ENCODE data around the gene HOOK2.

The HOOK2 gene

GRCh38 chr19:12722566-12723380, 52.6 kb downstream of the HOOK2 start (continued):
- TF ChIP-seq ZFP69B (tag by site-specific recombination; IDR thresholded peaks at IDR 0.05) (peak; percentile 63; the same call in 1 of the 2 replicates), OSR2 (tag by site-specific recombination; IDR thresholded peaks at IDR 0.05) (0 out of 2 replicates have a peak, but pooled peaks have one; percentile 32), ZNF792 (tag by site-specific recombination; IDR thresholded peaks at IDR 0.05) (no peak), ZNF239 (tag by site-specific recombination; IDR thresholded peaks at IDR 0.05) (no peak), ZNF596 (tag by site-specific recombination; IDR thresholded peaks at IDR 0.05) (no peak), ZNF558 (tag by site-specific recombination; IDR thresholded peaks at IDR 0.05) (peak; percentile 58), ZNF24 (tag by site-specific recombination; IDR thresholded peaks at IDR 0.05) (peak; percentile 96), ZNF174 (tag by site-specific recombination; IDR thresholded peaks at IDR 0.05) (no peak), ZNF747 (tag by site-specific recombination; IDR thresholded peaks at IDR 0.05) (no peak), ZNF155 (tag by site-specific recombination; IDR thresholded peaks at IDR 0.05) (no peak), ZNF426 (tag by site-specific recombination; IDR thresholded peaks at IDR 0.05) (no peak), HOXD13 (CRISPR knock-in tag; IDR thresholded peaks at IDR 0.05; ENCODE audit: borderline replicate concordance) (no peak), ATF2 (tag by site-specific recombination; IDR thresholded peaks at IDR 0.05; ENCODE audit: low read depth) (peak; percentile 30; the same call in 1 of the 2 replicates), ZNF561 (tag by site-specific recombination; IDR thresholded peaks at IDR 0.05; ENCODE audit: borderline replicate concordance) (peak; percentile 51; the same call in 1 of the 2 replicates), REPIN1 (tag by site-specific recombination; IDR thresholded peaks at IDR 0.05; ENCODE audit: low read depth) (0 out of 2 replicates have a peak, but pooled peaks have one; percentile 40), ZNF518A (tag by site-specific recombination; conservative IDR thresholded peaks at IDR 0.05; ENCODE audit: low read depth) (peak; percentile 65)

GRCh38 chr19:12721656-12722565, 53.4 kb downstream of the HOOK2 start:
- H3K4me3 ChIP-seq (ENCODE audit: low read depth, low read length) = peak overlapping the region; percentile 79
- POLR2A ChIA-PET = interaction anchor here (0.6 to 5.1 kb wide), 14 partner anchors 10 to 169 kb away, joined by 3 to 89 read pairs (median 4); partner anchors contain the start of genes FBXW9, GCDH, GET3 and JUNB
- CTCF ChIA-PET = interaction anchor here (0.6 to 3.3 kb wide), 8 partner anchors 12 to 337 kb away, joined by 3 to 19 read pairs (median 4); partner anchors contain the start of gene TRIR
- peak overlapping the region; percentile 97 for H3K27ac ChIP-seq (ENCODE audit: extremely low read depth, low read depth, low read length)
- H3K36me3 ChIP-seq (ENCODE audit: control insufficient read depth in 2 of 2, insufficient read depth in 1 of 2, low read length in 2 of 2) = peaks cover 19 to 36% of the 10 kb centered on the region in 2 experiments; a peak in 2 of 3 replicates
- H3K4me1 ChIP-seq (ENCODE audit: control insufficient read depth, insufficient read depth, low read length) = no peaks in the 10 kb centered on the region
- H3K9me3 ChIP-seq (ENCODE audit: control insufficient read depth, insufficient read depth, low read depth, low read length) = no peaks in the 10 kb centered on the region
- TF ChIP-seq PRDM1 (tag by site-specific recombination; IDR thresholded peaks at IDR 0.05) (no peak), ZNF629 (tag by site-specific recombination; IDR thresholded peaks at IDR 0.05) (no peak), EGR2 (tag by site-specific recombination; IDR thresholded peaks at IDR 0.05; ENCODE audit: low read depth) (no peak), GLI2 (tag by site-specific recombination; IDR thresholded peaks at IDR 0.05; ENCODE audit: borderline replicate concordance, low read depth) (no peak), ZSCAN16 (tag by site-specific recombination; IDR thresholded peaks at IDR 0.05) (no peak), ZNF585B (tag by site-specific recombination; IDR thresholded peaks at IDR 0.05) (no peak), ZNF140 (tag by site-specific recombination; IDR thresholded peaks at IDR 0.05) (no peak), ZFP3 (tag by site-specific recombination; IDR thresholded peaks at IDR 0.05; ENCODE audit: low read depth) (no peak), ZBTB11 (tag by site-specific recombination; conservative IDR thresholded peaks at IDR 0.05; ENCODE audit: low read depth) (0 out of 2 replicates have a peak, but pooled peaks have one; percentile 21), ZNF792 (tag by site-specific recombination; IDR thresholded peaks at IDR 0.05) (no peak)

Measured in HEK293 (cell line).